ENCODE measurements around the gene LCORL.

DNA sequence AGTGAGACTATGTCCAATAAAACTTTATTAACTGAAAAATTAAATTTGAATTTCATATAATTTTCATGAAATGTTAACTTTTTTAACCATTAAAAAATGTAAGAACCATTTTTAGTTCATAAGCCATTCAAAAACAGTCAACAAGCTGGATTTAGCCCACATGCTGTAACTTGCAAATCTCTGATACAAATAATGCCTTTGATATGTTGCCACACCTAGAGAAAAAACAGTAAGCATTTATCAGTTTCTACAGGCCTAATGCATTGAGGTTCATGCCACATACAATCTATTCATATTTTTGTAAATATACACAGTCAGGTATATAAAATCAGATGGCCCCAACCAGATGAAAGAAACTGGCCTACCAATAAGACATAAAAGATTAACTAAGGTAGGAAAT, 52.8 kb downstream of the LCORL start:
- no peak for TF ChIP-seq POLR2AphosphoS5 (IDR thresholded peaks at IDR 0.05; ENCODE audit: low read depth, low read length)
- no peak for TF ChIP-seq TAF1 (IDR thresholded peaks at IDR 0.05; ENCODE audit: low read depth, low read length)

All from GM12891 (cell line).